NB4 (cell line): Measurements from ENCODE around the gene NFAM1.
A peak's percentile ranks its signal among the peaks of the same experiment; 100 is the strongest.

Source experiments
- MYC ChIP-seq: IDR thresholded peaks from 2 replicates; pipeline ENCODE4 v1.6.1; 2011; ENCODE audit warnings: low read depth, low read length
- POLR2A ChIP-seq: IDR thresholded peaks from 2 replicates; pipeline ENCODE4 v1.6.1; 2011; ENCODE audit warnings: mild to moderate bottlenecking; ENCODE audit not compliant: insufficient read length; ENCODE audit errors: extremely low read depth
- TF ChIP-seq, protein P1 (sequence below): IDR thresholded peaks from 2 replicates; pipeline ENCODE4 v1.6.1; 2011; ENCODE audit warnings: low read depth, low read length
- TF ChIP-seq, protein P2 (sequence below): IDR thresholded peaks from one replicate; pipeline ENCODE4 v1.5.1; 2012; ENCODE audit warnings: low read depth, low read length

DNA sequence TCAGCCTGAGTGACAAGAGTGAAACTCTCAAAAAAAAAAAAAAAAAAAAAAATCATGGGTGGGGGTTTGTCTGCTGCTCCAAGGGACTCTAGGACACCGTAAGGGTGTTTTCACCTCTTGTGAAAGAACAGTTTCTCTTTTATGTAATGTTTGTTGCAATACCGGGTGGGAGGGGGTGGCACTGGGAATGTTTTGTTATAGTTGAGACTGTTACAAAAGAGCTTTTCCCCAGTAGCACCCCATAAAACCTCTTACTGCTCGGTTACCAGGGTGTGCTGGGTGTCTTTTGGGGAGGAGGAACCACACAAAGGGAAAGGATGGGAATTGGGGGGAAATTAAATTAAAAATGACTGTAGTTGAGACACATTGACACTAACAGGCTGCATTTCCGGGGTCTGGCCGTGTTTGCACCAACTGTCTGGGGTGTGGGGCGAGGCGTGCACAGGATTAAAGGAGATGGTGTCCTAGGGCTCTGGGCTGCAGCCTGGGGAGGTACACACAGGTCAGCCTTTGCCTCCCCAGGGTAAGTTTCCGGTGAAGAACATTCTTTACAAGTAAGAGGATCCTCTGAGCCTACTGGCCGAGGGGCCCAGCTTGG lies 1.6 kb downstream of the NFAM1 start:
- TF ChIP-seq, protein P1, sequence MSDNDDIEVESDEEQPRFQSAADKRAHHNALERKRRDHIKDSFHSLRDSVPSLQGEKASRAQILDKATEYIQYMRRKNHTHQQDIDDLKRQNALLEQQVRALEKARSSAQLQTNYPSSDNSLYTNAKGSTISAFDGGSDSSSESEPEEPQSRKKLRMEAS, result peak; percentile 59
- TF ChIP-seq, protein P2, sequence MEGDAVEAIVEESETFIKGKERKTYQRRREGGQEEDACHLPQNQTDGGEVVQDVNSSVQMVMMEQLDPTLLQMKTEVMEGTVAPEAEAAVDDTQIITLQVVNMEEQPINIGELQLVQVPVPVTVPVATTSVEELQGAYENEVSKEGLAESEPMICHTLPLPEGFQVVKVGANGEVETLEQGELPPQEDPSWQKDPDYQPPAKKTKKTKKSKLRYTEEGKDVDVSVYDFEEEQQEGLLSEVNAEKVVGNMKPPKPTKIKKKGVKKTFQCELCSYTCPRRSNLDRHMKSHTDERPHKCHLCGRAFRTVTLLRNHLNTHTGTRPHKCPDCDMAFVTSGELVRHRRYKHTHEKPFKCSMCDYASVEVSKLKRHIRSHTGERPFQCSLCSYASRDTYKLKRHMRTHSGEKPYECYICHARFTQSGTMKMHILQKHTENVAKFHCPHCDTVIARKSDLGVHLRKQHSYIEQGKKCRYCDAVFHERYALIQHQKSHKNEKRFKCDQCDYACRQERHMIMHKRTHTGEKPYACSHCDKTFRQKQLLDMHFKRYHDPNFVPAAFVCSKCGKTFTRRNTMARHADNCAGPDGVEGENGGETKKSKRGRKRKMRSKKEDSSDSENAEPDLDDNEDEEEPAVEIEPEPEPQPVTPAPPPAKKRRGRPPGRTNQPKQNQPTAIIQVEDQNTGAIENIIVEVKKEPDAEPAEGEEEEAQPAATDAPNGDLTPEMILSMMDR, result no peak
- TF ChIP-seq MYC, result peak; percentile 70
- no peak for TF ChIP-seq POLR2A
